HepG2 (cell line): Measurements from ENCODE around the gene HNRNPA2B1. TPM values are rescaled to one million over a fixed set of nuclear protein-coding genes. Genes with fewer than 3 reads are reported as not detected.

Experiments used
- IKZF1 ChIP-seq: fragments of 450-650 bp; IDR thresholded peaks from 2 replicates; pipeline ENCODE4 v1.7.1; 2016
- IKZF5 ChIP-seq: IDR thresholded peaks from 2 replicates; pipeline ENCODE4 v1.6.1; 2018; ENCODE audit warnings: missing genetic modification reagents, mild to moderate bottlenecking, missing compliant biosample characterization
- ISL2 ChIP-seq: sonication (generic); formaldehyde crosslinking; IDR thresholded peaks from 2 replicates; pipeline ENCODE4 v1.5.0; 2020; ENCODE audit warnings: missing genetic modification reagents
- MAFF ChIP-seq: IDR thresholded peaks from 2 replicates; pipeline ENCODE4 v1.6.1; 2011; ENCODE audit warnings: low read depth, low read length, improper control_type of control experiment
- NFE2L2 ChIP-seq: fragments of 150-350 bp; IDR thresholded peaks from 2 replicates; pipeline ENCODE4 v1.6.1; 2014; ENCODE audit warnings: low read length
- RAD51 ChIP-seq: fragments of 450-650 bp; IDR thresholded peaks from 2 replicates; pipeline ENCODE4 v1.6.1; 2016; ENCODE audit warnings: borderline replicate concordance
- ZBTB25 ChIP-seq: IDR thresholded peaks from 2 replicates; pipeline ENCODE4 v1.6.1; 2018; ENCODE audit warnings: missing genetic modification reagents
- ZBTB4 ChIP-seq: sonication (generic); formaldehyde crosslinking; IDR thresholded peaks from 2 replicates; pipeline ENCODE4 v1.4.0; 2020; ENCODE audit warnings: missing genetic modification reagents, mild to moderate bottlenecking, borderline replicate concordance
- ZBTB40 ChIP-seq, 2 experiments: fragments of 450-650 bp in 1 of 2; sonication (generic) in 1 of 2; formaldehyde crosslinking in 1 of 2; IDR thresholded peaks; 2 replicates each; pipeline versions ENCODE4 v1.6.1 to v1.8.0; 2016 to 2022; ENCODE audit warnings: antibody characterized with exemption in 1 of 2, mild to moderate bottlenecking in 1 of 2, missing genetic modification reagents in 1 of 2
- ZBTB7B ChIP-seq: sonication (generic); formaldehyde crosslinking; IDR thresholded peaks from 2 replicates; pipeline ENCODE4 v1.4.0; 2020; ENCODE audit warnings: missing genetic modification reagents
- ZNF101 ChIP-seq: sonication (generic); formaldehyde crosslinking; IDR thresholded peaks from 2 replicates; pipeline ENCODE4 v1.4.0; 2020; ENCODE audit warnings: mild to moderate bottlenecking, low read depth, missing genetic modification reagents, borderline replicate concordance
- ZNF367 ChIP-seq: sonication (generic); formaldehyde crosslinking; IDR thresholded peaks from 2 replicates; pipeline ENCODE4 v1.4.0; 2020; ENCODE audit warnings: missing genetic modification reagents, borderline replicate concordance
- ZNF382 ChIP-seq: sonication (generic); formaldehyde crosslinking; IDR thresholded peaks from 2 replicates; pipeline ENCODE4 v1.5.0; 2020; ENCODE audit warnings: missing genetic modification reagents, mild to moderate bottlenecking, borderline replicate concordance
- ZNF850 ChIP-seq: sonication (generic); formaldehyde crosslinking; conservative IDR thresholded peaks from 2 replicates; pipeline ENCODE4 v1.9.0; 2021; ENCODE audit warnings: mild to moderate bottlenecking, missing genetic modification reagents
- polyA plus RNA-seq, 8 experiments: library from polyadenylated mRNA; depleted of rRNA in 3 of 8; stranded (reverse) in 7 of 8; unstranded in 1 of 8; fragments of >200 nt; fragmentation: Illumina TruSeq in 4 of 8; extraction: Trizol in 4 of 8; gene quantifications; 2 replicates each; pipeline versions ENCODE4 v1.2.1 to v1.2.3, GENCODE V29; 2011 to 2016; ENCODE audit warnings: low read depth in 4 of 8, missing spikeins in 1 of 8, mixed read lengths in 1 of 8; ENCODE audit not compliant: insufficient read depth in 1 of 8
- total RNA-seq, 5 experiments: library from RNA; depleted of rRNA; stranded (reverse); fragments of >200 nt; fragmentation: Illumina TruSeq; extraction: Trizol; gene quantifications; 2 replicates each; pipeline ENCODE4 v1.2.3, GENCODE V29; 2016; ENCODE audit warnings: low read depth in 1 of 5

The HNRNPA2B1 gene
- total and polyA plus RNA-seq, 2 of the 13 experiments (the other 11 are each of a cell fraction or from before 2014, with no cell fraction given): 193 to 412 TPM

- TF ChIP-seq ZBTB40 (IDR thresholded peaks at IDR 0.05): no peak
- peak; percentile 77 for TF ChIP-seq ZBTB40 (CRISPR knock-in tag; IDR thresholded peaks at IDR 0.05)
- TF ChIP-seq NFE2L2: no peak
- TF ChIP-seq ZBTB7B (CRISPR knock-in tag): peak; percentile 53; the same call in 1 of the 2 replicates
- TF ChIP-seq ZNF101 (CRISPR knock-in tag): no peak
- TF ChIP-seq IKZF5 (CRISPR knock-in tag): peak; percentile 62
- TF ChIP-seq ZBTB25: no peak
- no peak for TF ChIP-seq ZNF382 (CRISPR knock-in tag)
- TF ChIP-seq RAD51: no peak
- TF ChIP-seq ISL2 (CRISPR knock-in tag): peak; percentile 41
- 0 out of 2 replicates have a peak, but pooled peaks have one; percentile 36 for TF ChIP-seq ZNF367 (CRISPR knock-in tag)
- no peak for TF ChIP-seq ZNF850 (CRISPR knock-in tag)
- TF ChIP-seq ZBTB4 (CRISPR knock-in tag): no peak
- no peak for TF ChIP-seq MAFF
- TF ChIP-seq IKZF1: no peak
Measured at GRCh38 chr7:26200444-26201246, at the start of gene HNRNPA2B1 (continued).
